ENCODE data around the gene ALDH1A3. TPM values are rescaled to one million over a fixed set of nuclear protein-coding genes. Genes with fewer than 3 reads are reported as not detected.

Gene ALDH1A3
- total RNA-seq, 1 donor from 2014 or later, result 62.9 TPM

DNA sequence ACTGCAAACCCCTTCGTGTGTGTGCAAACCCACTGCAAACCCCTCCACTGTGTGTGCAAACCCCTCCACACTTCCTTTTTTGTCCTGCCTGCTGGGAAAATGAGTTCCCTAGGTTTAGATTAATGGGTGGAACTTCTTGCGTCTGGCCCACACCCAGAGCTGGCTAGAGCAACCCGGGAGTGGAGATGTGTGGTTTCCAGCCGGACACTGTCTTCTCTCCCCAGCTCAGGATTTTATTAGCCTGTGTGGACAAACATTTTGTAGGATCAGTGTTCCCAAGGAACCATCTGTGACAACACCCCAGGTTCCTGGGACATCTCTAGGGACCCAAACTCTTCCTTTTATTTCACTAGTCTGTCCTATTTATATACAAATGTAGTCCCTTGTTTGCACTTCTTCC lies 29.9 kb downstream of the ALDH1A3 start:
- TF ChIP-seq CTCF (IDR thresholded peaks at IDR 0.05), result no peak
- TF ChIP-seq POLR2AphosphoS5 (IDR thresholded peaks at IDR 0.05; ENCODE audit: insufficient read depth in 1 of 2, low read depth in 1 of 2), result no peak
- no peak for TF ChIP-seq POLR2A (IDR thresholded peaks at IDR 0.05)
- Histone ChIP-seq H3K9me3 (no peaks in the 10 kb centered on the region), H3K27me3 (no peaks in the 10 kb centered on the region), H3K4me1 (peaks cover 4% of the 10 kb centered on the region), H3K36me3 (no peaks in the 10 kb centered on the region), H3K4me3 (no peak overlapping the region), H3K27ac (peak overlapping the region; percentile 20)
- DNase-seq (ENCODE audit: extremely low spot score in 2 of 2), result no peak
- intact Hi-C loops (cut with DNase I), result no loop called here

- Histone ChIP-seq H3K9me3 (no peaks in the 10 kb centered on the region), H3K4me1 (peaks cover 5% of the 10 kb centered on the region), H3K27me3 (no peaks in the 10 kb centered on the region), H3K27ac (peak overlapping the region; percentile 20), H3K36me3 (no peaks in the 10 kb centered on the region), H3K4me3 (no peak overlapping the region)
- no peak for DNase-seq (ENCODE audit: extremely low spot score in 2 of 2)
- TF ChIP-seq POLR2AphosphoS5 (IDR thresholded peaks at IDR 0.05; ENCODE audit: insufficient read depth in 1 of 2, low read depth in 1 of 2) (no peak), CTCF (IDR thresholded peaks at IDR 0.05) (no peak), POLR2A (IDR thresholded peaks at IDR 0.05) (no peak)
- intact Hi-C loops (cut with DNase I), result loop anchor here (10.0 kb wide), 1 partner anchor 345 kb away; the partner anchor contains the start of gene CHSY1
These were observed 30.6 kb downstream of the ALDH1A3 start for GRCh38 chr15:100909989-100910955.

GRCh38 chr15:100911086-100911485 lies 31.5 kb downstream of the ALDH1A3 start:
- no peaks in the 10 kb centered on the region for H3K9me3 ChIP-seq
- H3K27me3 ChIP-seq, result no peaks in the 10 kb centered on the region
- H3K27ac ChIP-seq, result no peak overlapping the region
- no peaks in the 10 kb centered on the region for H3K36me3 ChIP-seq
- no peak overlapping the region for H3K4me3 ChIP-seq
- DNase-seq (ENCODE audit: extremely low spot score in 2 of 2), result no peak
- intact Hi-C loops (cut with DNase I), result loop anchor here (10.0 kb wide), 1 partner anchor 344 kb away; the partner anchor contains the start of gene CHSY1
- H3K4me1 ChIP-seq, result peaks cover 8% of the 10 kb centered on the region
- TF ChIP-seq POLR2AphosphoS5 (IDR thresholded peaks at IDR 0.05; ENCODE audit: insufficient read depth in 1 of 2, low read depth in 1 of 2), result no peak
- TF ChIP-seq CTCF (IDR thresholded peaks at IDR 0.05), result no peak
- TF ChIP-seq POLR2A (IDR thresholded peaks at IDR 0.05), result no peak

DNA sequence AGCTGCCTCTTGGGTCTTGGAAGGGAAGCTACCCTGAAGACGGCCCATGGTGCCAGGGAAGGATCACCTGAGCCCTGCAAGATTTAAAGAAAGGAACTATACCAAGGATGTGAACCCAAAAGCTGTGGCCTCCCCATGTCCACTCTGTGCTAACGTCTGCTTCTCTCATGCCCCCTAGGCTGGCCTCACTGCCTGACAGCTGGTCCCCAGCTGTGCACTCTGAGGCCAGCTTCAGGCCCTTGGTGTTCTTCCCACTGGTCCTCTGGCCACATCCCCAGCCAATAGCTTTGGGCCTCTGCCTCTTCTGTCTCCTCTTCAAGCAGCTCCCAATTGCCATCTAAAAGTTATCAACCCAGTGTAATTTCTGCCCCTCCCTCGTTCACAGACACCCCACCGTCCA lies 34.3 kb downstream of the ALDH1A3 start:
- Histone ChIP-seq H3K9me3 (no peaks in the 10 kb centered on the region), H3K27ac (peak overlapping the region; percentile 30), H3K36me3 (no peaks in the 10 kb centered on the region), H3K27me3 (no peaks in the 10 kb centered on the region), H3K4me3 (no peak overlapping the region), H3K4me1 (peaks cover 21% of the 10 kb centered on the region)
- DNase-seq (ENCODE audit: extremely low spot score in 2 of 2), result no peak
- intact Hi-C loops (cut with DNase I), result loop anchor here (10.0 kb wide), 1 partner anchor 341 kb away; the partner anchor contains the start of gene CHSY1
- TF ChIP-seq POLR2AphosphoS5 (IDR thresholded peaks at IDR 0.05; ENCODE audit: insufficient read depth in 1 of 2, low read depth in 1 of 2), result peak in 1 of 2 donors; percentile 59
- no peak for TF ChIP-seq POLR2A (IDR thresholded peaks at IDR 0.05)

DNA sequence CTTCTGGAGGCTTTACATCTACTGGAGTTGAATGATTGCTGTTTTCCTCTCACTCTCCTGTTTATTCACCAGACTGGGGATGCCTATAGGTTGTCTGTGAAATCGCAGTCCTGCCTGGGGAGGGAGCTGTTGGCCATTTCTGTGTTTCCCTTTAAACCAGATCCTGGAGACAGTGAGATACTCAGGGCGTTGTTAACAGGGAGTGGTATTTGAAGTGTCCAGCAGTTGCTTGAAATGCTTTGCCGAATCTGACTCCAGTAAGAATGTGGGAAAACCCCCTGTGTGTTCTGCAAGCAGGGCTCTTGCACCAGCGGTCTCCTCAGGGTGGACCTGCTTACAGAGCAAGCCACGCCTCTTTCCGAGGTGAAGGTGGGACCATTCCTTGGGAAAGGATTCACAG lies 35.2 kb downstream of the ALDH1A3 start:
- intact Hi-C loops (cut with DNase I), result loop anchor here (10.0 kb wide), 1 partner anchor 340 kb away; the partner anchor contains the start of gene CHSY1
- Histone ChIP-seq H3K27me3 (no peaks in the 10 kb centered on the region), H3K9me3 (no peaks in the 10 kb centered on the region), H3K4me1 (peaks cover 23% of the 10 kb centered on the region), H3K27ac (peak overlapping the region; percentile 18), H3K4me3 (no peak overlapping the region), H3K36me3 (no peaks in the 10 kb centered on the region)
- TF ChIP-seq POLR2A (IDR thresholded peaks at IDR 0.05) (no peak), POLR2AphosphoS5 (IDR thresholded peaks at IDR 0.05; ENCODE audit: insufficient read depth in 1 of 2, low read depth in 1 of 2) (no peak), CTCF (IDR thresholded peaks at IDR 0.05) (no peak)
- no peak for DNase-seq (ENCODE audit: extremely low spot score in 2 of 2)
